K562 (cell line): ENCODE measurements around the gene FAM114A2.

Source experiments
- CTCF ChIP-seq, 3 experiments: IDR thresholded peaks in 2 of 3; conservative IDR thresholded peaks in 1 of 3; 2 replicates each; pipeline ENCODE4 v1.5.1; 2011 to 2012; ENCODE audit warnings: low read length in 3 of 3, mild to moderate bottlenecking in 3 of 3, control low read depth in 2 of 3, improper control_type of control experiment in 1 of 3, inconsistent platforms in 1 of 3, low read depth in 1 of 3, mixed read lengths in 1 of 3, moderate library complexity in 1 of 3; ENCODE audit not compliant: insufficient read depth in 2 of 3
- EHMT2 ChIP-seq: fragments of 450-650 bp; IDR thresholded peaks from 2 replicates; pipeline ENCODE4 v1.6.1; 2018; ENCODE audit warnings: antibody characterized with exemption
- EP300 ChIP-seq: IDR thresholded peaks from 2 replicates; pipeline ENCODE4 v1.6.1; 2012; ENCODE audit warnings: low read length, improper control_type of control experiment
- MAFK ChIP-seq: IDR thresholded peaks from 2 replicates; pipeline ENCODE4 v1.6.1; 2011; ENCODE audit warnings: low read length, improper control_type of control experiment
- SMARCA5 ChIP-seq: fragments of 450-650 bp; IDR thresholded peaks from 2 replicates; pipeline ENCODE4 v1.6.1; 2016
- SP1 ChIP-seq: sonication (generic); formaldehyde crosslinking; IDR thresholded peaks from 2 replicates; pipeline ENCODE4 v1.8.1; 2022; ENCODE audit warnings: mild to moderate bottlenecking, missing genetic modification reagents
- TAF1 ChIP-seq: IDR thresholded peaks from 2 replicates; pipeline ENCODE4 v1.6.1; 2011; ENCODE audit warnings: mild to moderate bottlenecking, low read length, moderate library complexity; ENCODE audit not compliant: insufficient read depth, control insufficient read depth, severe bottlenecking; ENCODE audit errors: extremely low read depth

- no peak for TF ChIP-seq EHMT2
- TF ChIP-seq MAFK = no peak
- no peak for TF ChIP-seq TAF1
- no peak for TF ChIP-seq SMARCA5
- TF ChIP-seq EP300 = no peak
- TF ChIP-seq CTCF (IDR thresholded peaks at IDR 0.05 in 2 of 3, conservative IDR thresholded peaks at IDR 0.05 in 1 of 3; ENCODE audit: insufficient read depth in 2 of 3, low read depth in 1 of 3, low read length in 3 of 3) = no peak
- no peak for TF ChIP-seq SP1 (CRISPR knock-in tag)
Measured at GRCh38 chr5:153964191-153964879, 74.4 kb downstream of the FAM114A2 start.
